ENCODE results near the gene SYTL3.
"Not testable (repeated sequence)": the region's sequence is repeated elsewhere in the genome, so short reads cannot be mapped to it uniquely, and the experiment has no call there.

Gene SYTL3

DNA sequence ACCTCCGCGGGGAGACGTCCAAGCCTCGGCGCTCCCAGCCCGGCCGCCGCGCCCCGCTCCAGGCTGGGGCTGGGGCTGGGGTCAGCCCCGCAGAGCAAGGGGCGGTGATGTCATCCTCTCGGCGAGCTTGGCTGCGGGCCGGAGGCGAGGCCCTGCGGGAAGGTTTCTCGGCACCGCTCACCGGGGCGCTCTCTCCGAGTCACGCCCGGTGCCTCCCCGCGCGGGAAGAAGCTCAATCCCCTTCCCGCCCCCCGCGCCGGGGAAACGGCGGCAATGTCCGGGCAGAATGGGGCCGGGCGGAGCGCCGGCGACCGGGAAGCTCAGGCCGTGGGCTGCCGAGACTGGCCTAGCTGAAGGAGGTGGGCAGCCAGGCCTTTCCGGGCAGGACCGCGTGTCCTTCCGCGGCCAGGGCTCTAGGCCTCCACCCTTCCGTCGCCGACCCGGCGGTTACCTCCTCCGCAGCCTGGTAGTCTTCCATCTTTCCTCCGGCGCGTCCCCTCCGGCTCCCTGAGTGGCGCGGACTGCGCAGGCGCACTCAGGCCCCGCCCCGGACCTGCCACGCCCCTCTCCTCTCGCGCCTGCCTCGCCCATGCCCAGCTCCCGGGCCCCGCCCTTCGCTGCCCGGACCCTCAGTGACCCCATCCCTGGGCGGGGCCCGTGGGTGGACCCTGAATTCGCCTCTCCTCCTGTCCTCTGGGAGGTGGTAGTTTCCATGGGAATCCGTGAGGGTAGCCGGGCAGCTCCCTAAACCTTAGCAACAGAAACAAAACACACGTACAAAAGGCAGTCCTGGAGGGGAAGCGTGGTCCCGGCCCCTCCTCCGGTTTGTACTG lies 5.4 kb upstream of the SYTL3 start, which contains the start of gene DYNLT1:
TSS of gene DYNLT1 (minus strand) at position 513 of the 833 bp plus-strand sequence. CDS start at position 478, 35 bp downstream.
- Mint-ChIP-seq H3K4me3 (peak within 1 kb of the TSS; percentile 93 to 100 (median 98)), H3K9me3 (no peaks in the 10 kb centered on the region), H3K27me3 (ENCODE audit: low read depth) (no peaks in the 10 kb centered on the region), H3K36me3 (ENCODE audit: low read depth) (peaks cover 20% of the 10 kb centered on the region), H3K27ac (peak within 1 kb of the TSS; percentile 95 to 99 (median 99)), H3K4me1 (peaks cover 67% of the 10 kb centered on the region)
- TF ChIP-seq, protein P1, sequence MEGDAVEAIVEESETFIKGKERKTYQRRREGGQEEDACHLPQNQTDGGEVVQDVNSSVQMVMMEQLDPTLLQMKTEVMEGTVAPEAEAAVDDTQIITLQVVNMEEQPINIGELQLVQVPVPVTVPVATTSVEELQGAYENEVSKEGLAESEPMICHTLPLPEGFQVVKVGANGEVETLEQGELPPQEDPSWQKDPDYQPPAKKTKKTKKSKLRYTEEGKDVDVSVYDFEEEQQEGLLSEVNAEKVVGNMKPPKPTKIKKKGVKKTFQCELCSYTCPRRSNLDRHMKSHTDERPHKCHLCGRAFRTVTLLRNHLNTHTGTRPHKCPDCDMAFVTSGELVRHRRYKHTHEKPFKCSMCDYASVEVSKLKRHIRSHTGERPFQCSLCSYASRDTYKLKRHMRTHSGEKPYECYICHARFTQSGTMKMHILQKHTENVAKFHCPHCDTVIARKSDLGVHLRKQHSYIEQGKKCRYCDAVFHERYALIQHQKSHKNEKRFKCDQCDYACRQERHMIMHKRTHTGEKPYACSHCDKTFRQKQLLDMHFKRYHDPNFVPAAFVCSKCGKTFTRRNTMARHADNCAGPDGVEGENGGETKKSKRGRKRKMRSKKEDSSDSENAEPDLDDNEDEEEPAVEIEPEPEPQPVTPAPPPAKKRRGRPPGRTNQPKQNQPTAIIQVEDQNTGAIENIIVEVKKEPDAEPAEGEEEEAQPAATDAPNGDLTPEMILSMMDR (IDR thresholded peaks at IDR 0.05; ENCODE audit: unreplicated experiment in 3 of 3) = no peak

DNA sequence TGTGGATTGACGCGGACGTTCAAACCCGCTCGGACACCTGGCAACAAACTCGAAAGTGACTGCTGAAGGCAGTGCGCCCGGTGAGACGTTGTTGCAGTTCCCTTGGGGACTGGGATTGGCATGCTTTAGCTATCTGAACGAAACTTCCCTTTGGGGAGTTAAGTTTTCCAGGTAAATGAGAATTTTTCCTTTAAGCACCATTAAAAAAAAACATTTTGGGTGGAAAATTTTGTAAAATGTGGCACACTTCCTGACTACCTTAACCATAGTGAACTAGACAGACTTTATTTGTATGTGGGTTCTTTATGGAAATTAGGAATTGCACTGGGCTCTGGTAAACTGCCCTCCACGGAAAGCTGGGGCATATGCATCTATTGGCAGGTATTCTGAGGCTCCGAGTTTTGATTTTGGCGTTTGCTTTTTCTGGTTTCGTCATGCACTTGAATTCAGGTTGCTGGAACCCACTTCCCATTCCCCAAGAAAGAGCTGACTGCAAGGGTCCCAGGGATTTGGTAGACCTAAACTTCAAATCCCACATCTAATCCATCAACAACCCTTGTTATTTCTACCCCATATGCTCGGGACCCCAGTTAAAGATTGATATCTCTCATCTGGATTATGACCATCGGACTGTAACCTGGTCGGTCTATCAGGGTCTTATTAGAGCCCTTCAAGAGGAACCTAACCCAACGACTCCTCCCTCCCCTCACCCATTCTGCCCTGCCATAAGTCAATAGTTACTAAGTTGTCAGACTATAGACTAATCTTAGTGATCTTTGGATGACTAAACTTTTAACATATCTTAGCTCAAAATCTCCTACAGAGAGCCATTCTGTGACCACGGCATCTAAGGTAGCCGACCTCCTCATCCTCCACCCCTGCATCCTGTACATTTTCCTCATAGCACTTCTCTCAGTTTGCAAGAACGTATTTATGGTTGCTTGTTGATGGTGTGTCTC lies 4.5 kb upstream of the SYTL3 start:
- Mint-ChIP-seq H3K4me3 (peak overlapping the region; percentile 89 to 96 (median 94)), H3K4me1 (peaks cover 65% of the 10 kb centered on the region), H3K27me3 (ENCODE audit: low read depth) (peaks cover 3% of the 10 kb centered on the region), H3K9me3 (no peaks in the 10 kb centered on the region), H3K27ac (peak overlapping the region; percentile 62 to 95 (median 75)), H3K36me3 (ENCODE audit: low read depth) (peaks cover 14% of the 10 kb centered on the region)
- TF ChIP-seq, protein P1 (IDR thresholded peaks at IDR 0.05; ENCODE audit: unreplicated experiment in 3 of 3) = no peak

DNA sequence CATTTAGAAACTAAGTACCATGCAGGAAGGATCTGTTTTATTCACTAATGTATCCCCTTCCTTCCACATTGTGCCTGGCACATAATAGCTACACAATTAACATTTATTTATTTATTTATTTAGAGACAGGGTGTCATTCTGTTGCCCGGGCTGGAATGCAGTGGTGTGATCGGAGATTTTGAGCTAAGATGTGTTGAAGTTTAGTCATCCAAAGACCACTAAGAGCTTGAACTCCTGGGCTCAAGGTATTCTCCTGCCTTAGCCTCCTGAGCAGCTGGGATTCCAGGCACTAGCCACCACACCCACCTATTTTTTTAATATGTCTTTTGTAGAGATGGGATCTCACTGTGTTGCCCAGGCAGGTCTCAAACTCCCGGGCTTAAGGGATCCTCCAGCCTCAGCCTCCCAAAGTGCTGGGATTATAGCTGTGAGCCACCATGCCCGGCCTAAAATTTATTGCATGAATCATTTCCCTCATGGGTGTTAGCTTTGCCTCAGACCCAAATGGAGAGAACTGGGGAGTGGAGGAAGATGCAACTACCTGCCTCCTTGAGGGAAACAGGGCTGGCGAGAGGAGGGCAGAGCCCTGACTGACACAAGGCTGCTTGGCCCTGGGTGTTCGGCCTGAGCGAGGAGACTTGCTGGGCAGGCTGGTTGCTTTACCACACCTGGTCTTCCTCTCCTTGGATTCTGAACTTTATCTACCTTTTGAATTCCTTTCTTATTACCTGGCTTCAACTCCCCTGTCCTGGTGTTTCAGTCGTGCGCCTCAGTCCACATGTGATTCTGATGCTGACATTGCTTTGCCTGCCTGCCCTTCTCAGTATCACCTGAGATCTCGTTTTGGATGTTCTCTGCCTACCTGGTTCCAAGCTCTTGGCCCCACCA lies 3.6 kb upstream of the SYTL3 start:
- Mint-ChIP-seq H3K27me3 (ENCODE audit: low read depth) (peaks cover 3% of the 10 kb centered on the region), H3K4me1 (peaks cover 55% of the 10 kb centered on the region), H3K36me3 (ENCODE audit: low read depth) (peaks cover 9% of the 10 kb centered on the region), H3K4me3 (peak overlapping the region; percentile 89 to 96 (median 94)), H3K27ac (peak overlapping the region; percentile 62 to 95 (median 75)), H3K9me3 (no peaks in the 10 kb centered on the region)
- TF ChIP-seq, protein P1 (IDR thresholded peaks at IDR 0.05; ENCODE audit: unreplicated experiment in 3 of 3) = no peak

DNA sequence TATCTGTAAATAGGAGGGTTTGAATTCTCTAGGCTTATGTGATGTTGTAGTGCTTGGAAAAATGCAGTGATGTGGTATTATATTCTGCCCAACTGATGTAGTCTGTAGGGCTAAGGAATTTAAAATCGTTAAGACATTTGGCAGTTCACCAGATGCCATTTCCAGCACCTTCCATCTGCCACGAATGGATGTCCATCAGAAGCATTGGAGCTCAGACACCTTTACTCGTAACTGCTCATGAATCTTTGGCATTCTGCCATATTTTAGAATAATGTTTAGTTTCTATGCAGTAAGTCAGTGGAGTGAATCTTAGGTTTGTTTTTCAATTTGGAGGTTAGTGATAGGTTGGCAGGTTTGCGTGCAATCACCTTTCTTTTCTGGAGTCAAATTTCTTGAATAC lies 2.4 kb upstream of the SYTL3 start:
- H3K4me3 Mint-ChIP-seq = peak overlapping the region in 2 of 3 experiments; percentile 38 to 69
- peak overlapping the region; percentile 51 to 82 (median 60) for H3K27ac Mint-ChIP-seq
- TF ChIP-seq, protein P1 (IDR thresholded peaks at IDR 0.05; ENCODE audit: unreplicated experiment in 3 of 3) = no peak
- peaks cover 3% of the 10 kb centered on the region for H3K27me3 Mint-ChIP-seq (ENCODE audit: low read depth)
- H3K4me1 Mint-ChIP-seq = peaks cover 45% of the 10 kb centered on the region
- H3K9me3 Mint-ChIP-seq = no peaks in the 10 kb centered on the region
- peaks cover under 1% of the 10 kb centered on the region for H3K36me3 Mint-ChIP-seq (ENCODE audit: low read depth)

DNA sequence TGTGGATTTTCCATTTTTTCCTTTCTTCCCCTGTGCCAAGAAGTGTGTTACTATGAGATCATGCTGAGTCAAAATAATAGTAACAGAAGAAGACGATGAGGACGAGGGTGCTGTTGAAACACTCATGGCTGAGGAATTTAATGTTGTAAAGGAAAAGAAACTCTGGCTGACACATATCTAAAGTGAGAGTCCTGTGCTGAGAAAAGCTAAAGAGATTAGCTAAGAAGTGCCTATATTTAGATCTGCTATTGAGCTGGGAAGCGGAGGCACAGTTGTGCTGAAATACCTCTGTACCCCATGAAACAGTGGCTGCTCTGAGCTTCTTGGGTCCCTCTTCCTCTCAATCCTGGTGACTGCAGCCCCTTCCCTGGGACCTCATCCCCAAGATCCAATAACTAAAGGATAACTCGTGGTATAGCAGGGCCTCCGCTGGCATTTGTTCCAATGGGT lies 1.1 kb upstream of the SYTL3 start:
- H3K9me3 Mint-ChIP-seq = no peaks in the 10 kb centered on the region

DNA sequence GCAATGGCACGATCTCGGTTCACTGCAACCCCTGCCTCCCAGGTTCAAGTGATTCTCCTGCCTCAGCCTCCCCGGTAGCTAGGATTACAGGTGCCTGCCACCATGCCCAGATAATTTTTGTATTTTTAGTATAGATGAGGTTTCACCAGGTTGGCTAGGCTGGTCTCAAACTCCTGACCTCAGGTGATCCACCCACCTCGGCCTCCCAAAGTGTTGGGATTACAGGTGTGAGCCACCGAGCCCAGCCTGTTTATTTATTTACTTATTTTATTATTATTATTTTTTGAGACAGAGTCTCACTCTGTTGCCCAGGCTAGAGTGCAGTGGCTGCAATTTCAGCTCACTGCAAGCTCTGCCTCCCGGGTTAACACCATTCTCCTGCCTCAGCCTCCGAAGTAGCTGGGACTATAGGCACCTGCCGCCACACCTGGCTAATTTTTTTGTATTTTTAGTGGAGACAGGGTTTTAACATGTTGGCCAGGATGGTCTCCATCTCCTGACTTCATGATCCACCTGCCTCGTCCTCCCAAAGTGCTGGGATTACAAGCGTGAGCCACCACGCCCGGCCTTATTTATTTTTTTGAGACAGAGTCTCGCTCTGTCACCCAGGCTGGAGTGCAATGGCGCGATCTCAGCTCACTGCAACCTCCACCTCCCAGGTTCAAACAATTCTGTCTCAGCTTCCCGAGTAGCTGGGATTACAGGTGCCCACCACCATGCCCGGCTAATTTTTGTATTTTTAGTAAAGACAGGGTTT lies 2.3 kb downstream of the SYTL3 start:
- peaks cover 48% of the 10 kb centered on the region for H3K4me1 Mint-ChIP-seq
- not testable (repeated sequence) for H3K4me3 Mint-ChIP-seq; H3K36me3 Mint-ChIP-seq (ENCODE audit: low read depth); H3K9me3 Mint-ChIP-seq; H3K27ac Mint-ChIP-seq; H3K27me3 Mint-ChIP-seq (ENCODE audit: low read depth)

More for the DNA sequence above, 1.1 kb upstream of the SYTL3 start:
- Mint-ChIP-seq H3K36me3 (ENCODE audit: low read depth) (no peaks in the 10 kb centered on the region), H3K4me3 (peak overlapping the region in 1 of 3 experiments; percentile 28), H3K4me1 (peaks cover 36% of the 10 kb centered on the region), H3K27me3 (ENCODE audit: low read depth) (peaks cover 3% of the 10 kb centered on the region), H3K27ac (peak overlapping the region; percentile 83 to 96 (median 89))
- TF ChIP-seq, protein P1 (IDR thresholded peaks at IDR 0.05; ENCODE audit: unreplicated experiment in 3 of 3) = no peak
